Pericardium fibroblast (primary cell): ENCODE results near the gene WDR91. TPM values are rescaled to one million over a fixed set of nuclear protein-coding genes. Genes with fewer than 3 reads are reported as not detected.

Experiments
- total RNA-seq: library from RNA; depleted of rRNA; stranded (reverse); fragments of >200 nt; gene quantifications from 2 replicates; pipeline ENCODE4 v1.2.3, GENCODE V29; 2015

The WDR91 gene
- 6.0 and 8.4 TPM in 2 replicates for total RNA-seq

GRCh38 chr7:135211179-135211945 is at the start of gene WDR91:
TSS of gene WDR91 (minus strand) at chr7:135211526. CDS start at chr7:135211502, 24 bp downstream.

DNA sequence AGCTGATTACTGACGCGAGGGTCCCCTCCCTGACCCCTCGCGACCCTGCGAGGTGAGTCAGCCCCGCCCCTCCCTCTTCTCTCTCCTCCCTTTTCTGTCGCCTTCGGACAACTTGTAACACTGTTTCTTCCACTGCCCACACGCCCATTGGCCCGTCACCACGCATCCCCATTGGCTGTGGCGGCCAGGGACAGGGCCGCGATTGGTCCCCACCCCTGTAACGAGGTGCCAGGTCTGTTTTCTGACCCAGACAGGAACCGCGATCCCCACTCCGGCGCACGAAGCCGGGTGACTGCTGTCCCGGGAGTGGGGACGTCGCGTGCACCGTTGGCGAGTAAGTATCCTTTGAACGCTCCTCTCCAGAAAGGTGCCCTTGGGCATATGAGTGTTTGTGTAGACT is 22.2 kb upstream of the WDR91 start, which contains the start of gene STRA8:
STRA8 (plus strand) TSS at position 269 of the 400 bp plus-strand sequence. CDS start 6,687 bp downstream, outside the sequence.

GRCh38 chr7:135170274-135170997 is 40.9 kb downstream of the WDR91 start, which contains the start of gene CYREN:
TSS of gene CYREN (minus strand) at chr7:135170707. CDS start at chr7:135168922, 1,785 bp downstream.

DNA sequence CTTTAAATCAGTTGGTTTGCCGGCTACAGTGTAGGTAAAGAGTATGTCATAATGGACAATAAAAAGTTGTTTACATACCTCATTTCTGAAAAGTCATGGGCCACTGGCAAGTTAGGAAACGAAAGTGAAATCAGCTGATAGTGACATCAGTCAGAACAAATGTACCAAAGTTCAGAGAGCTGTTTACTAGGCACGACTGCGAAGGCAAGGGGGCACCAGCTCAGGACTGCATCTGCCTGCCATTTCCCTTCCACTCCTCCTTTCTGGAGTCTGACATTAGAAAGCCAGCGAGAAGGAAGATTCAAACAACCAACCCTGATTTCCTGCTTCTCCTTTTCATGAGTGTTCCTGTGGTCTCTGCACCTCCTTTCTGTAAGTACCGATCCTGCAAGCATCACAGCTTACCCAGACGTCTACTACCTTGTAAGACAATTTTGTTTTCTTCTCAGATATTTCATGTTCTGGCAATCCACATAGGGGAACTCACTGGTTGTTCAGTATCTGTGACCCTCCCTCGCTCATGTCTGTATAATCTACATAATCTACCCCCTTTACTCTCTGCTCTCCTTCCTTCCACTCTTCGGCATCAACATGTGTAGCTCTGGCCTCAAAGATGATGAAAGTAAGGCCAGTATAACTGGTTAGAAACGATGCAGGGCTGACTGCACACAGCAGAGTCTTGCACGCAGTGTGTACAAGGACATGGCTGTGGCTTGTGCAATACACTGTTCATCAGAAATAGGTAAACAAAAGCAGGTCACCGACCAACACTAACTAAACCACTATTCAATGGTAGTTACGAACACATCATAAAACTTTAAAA is 63.2 kb downstream of the WDR91 start, which contains the start of gene TMEM140:
TMEM140 (plus strand) TSS at position 174 of the 823 bp plus-strand sequence. CDS start 16,370 bp downstream, outside the sequence.

Other genes starting within 250 kb of the WDR91 start
- gene AGBL3, start 225.0 kb downstream of the WDR91 start, total RNA-seq, result 0.58 TPM in 1 of 2 replicates, not detected in the other
- 0.47 and 6.3 TPM in 2 replicates for gene TMEM140, start 63.5 kb downstream of the WDR91 start, total RNA-seq
- gene CYREN, start 40.8 kb downstream of the WDR91 start, total RNA-seq, result 32.6 and 37.7 TPM in 2 replicates
- not detected in 2 replicates for gene STRA8, start 22.3 kb upstream of the WDR91 start, total RNA-seq